ENCODE measurements around the gene ZFPL1.

- TF ChIP-seq CTCF (IDR thresholded peaks at IDR 0.05) (peak in 1 of 12 donors; percentile 5), POLR2A (IDR thresholded peaks at IDR 0.05) (no peak)
Measured at GRCh38 chr11:65060913-65061408, 23.1 kb upstream of the ZFPL1 start.

All from heart left ventricle (tissue), 13 donors.